Measurements from ENCODE around the gene UGT1A6.

- TF ChIP-seq CTCF (IDR thresholded peaks at IDR 0.05; ENCODE audit: low read length), result no peak
- TF ChIP-seq EZH2 (IDR thresholded peaks at IDR 0.05; ENCODE audit: borderline replicate concordance, low read length), result no peak
Measured at GRCh38 chr2:233680361-233681045, 12.2 kb upstream of the UGT1A6 start.
